ENCODE data around the gene NPBWR2.
"Not testable (repeated sequence)": the region's sequence is repeated elsewhere in the genome, so short reads cannot be mapped to it uniquely, and the experiment has no call there.

Gene NPBWR2

DNA sequence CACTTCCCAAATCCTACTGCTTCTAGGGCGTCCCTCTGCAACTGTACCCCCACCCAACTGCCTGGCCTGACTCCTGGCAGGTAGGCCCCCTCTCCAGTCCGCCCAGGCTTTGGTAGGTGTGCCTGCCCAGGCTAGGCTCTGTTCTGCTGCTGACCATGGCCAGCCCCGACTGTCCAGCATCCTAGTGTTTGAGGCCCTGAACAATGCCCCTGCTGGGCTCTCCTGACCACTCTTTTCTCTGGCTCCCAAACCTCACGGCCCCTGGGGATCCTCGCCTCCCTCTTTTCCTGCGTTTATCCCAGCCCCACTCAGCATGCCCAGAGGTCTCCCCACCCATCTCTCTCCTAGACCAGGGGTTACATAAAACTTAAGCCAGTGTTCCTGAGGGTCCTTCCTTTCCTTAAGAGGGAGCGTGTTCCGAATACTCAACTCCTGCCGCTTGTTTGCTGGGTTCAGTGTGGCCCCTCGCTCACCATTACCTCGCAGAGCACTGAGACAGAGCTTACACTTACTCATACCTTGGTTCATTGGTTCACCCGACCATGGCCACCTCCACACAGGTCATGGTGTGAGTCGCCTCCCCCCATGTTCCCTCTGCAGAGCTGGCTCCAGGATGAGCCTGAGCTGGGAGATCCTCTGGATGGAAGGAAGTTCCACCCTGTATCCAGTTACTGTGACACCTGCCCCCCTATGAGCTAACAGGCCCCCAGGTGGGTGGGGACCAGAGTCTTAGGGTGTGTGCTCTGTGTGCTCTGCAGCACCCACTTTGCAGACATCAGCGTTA lies 35.8 kb upstream of the NPBWR2 start:
- DNase-seq (ENCODE audit: low spot score): no peak

DNA sequence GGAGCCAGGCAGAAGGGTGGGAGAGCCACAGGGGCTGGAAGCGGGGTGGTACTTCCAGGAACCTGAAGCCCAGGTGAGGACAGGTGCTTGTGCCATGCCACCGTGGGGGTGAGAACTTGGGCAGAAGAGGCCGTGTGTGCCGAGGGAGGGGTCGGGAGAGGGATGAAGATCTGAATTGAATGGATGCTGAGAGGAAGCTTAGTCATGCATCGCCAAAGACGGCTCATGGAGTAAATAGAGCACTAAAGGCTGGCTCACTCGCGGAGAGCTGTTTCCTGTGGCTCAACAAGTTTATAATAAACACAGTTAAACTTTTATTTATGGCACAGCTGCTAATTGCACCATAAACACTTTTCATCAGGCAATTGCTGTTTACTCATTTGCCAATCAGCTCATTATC lies 35.2 kb upstream of the NPBWR2 start:
- no peak for DNase-seq (ENCODE audit: low spot score)

DNA sequence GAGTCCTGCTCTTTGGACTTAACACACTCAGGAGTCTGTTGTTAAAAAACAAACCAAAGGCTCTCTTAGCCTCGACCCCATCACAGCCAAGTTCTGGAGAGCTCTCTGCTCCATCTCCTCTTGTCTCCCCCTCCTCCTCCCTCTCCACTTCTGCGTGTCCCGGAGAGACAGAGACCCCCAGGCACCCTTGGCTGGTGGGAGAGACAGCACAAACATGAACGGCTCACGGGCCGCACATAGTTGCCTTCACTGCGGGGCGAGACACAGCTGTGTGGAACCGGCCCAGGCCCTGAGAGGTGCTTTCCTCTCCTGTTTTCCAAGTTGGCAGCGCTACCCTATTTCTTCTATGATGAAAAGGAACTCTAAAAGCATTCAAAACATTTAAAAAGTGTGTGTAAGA lies 33.6 kb upstream of the NPBWR2 start:
- no peak for DNase-seq (ENCODE audit: low spot score)

DNA sequence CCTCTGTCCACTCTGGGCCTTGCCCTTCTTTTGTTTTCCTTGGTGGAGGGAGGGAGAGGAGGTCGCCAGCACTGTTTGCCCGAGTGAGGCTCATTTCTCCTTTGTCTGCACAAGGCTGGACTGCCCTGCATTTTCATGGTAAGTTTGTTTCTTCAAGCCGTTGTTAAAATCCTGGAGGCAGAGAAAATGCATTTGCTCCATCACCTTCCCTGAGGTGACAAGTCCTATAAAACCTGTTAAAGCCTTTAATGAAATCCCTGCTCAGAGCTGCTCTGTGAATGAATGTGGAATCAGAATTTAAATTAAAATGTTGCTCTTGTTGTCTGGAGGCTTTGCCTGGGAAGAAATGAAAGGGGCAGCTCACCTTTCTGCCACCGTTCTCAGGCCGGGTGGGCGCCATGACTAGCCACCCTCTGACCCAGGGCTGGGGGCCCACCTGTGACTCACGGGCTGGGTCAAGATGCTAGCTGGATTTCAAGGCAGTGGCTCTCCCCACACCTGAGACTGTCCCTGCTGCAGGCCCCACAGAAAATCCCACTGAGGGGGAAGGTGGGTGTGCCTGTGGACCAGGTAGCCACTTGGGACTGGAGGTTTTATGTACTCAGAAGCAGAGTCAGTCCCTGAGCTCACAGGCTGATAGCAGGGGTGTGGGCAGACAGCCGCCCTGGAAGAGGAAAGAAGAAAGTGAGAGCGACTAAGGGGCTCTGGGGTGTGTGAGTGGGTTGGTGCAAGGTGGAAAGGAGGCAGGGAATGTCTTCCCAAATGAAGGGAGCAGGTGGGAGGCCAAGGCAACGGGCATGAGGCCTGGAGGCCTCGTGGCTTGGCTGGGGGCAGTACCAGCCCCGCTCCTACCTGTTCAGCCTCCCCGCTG lies 32.9 kb upstream of the NPBWR2 start:
- DNase-seq (ENCODE audit: low spot score): no peak

DNA sequence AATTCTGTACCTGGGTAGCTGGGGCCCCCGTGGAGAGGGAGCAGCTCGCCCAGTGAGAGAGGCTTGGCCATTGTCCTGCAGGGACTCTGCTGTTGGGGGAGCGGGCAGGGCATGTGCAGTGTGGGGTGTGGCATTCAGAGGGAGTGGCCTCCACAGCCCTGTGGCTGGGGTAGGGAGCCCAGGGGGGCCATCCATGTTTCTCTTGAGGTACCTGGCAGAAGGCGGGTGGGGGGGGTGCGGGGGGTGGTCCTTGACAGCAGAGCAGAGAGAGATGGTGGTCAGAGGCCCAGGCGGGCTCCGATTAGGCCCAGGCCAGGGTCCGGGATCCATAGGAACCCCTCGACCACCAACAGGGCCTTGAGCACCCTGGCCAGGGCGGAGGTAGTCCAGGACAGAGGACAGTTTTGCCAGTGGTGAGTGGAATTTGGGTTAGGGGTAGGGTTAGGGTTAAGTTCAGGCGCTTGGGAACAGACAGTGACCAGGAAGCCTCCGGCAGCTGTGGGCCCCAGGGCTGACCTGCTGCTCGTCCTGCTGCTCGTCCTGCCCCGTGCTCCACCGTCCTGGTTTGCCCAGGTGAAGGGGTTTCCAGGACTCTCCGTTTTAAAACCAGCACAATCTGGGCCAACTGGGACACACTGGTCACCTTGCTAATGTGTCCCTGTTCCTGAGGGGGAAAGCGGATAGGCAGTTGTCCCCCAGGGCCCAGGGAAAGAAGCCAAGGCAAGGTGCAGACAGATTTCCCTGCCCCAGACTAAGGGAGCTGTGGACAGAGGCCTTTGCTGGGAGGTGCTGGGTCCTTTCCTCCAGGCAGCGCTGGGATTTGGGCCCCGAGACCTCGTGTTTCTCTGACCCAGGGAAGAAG lies 32.1 kb upstream of the NPBWR2 start:
- DNase-seq (ENCODE audit: low spot score): no peak

DNA sequence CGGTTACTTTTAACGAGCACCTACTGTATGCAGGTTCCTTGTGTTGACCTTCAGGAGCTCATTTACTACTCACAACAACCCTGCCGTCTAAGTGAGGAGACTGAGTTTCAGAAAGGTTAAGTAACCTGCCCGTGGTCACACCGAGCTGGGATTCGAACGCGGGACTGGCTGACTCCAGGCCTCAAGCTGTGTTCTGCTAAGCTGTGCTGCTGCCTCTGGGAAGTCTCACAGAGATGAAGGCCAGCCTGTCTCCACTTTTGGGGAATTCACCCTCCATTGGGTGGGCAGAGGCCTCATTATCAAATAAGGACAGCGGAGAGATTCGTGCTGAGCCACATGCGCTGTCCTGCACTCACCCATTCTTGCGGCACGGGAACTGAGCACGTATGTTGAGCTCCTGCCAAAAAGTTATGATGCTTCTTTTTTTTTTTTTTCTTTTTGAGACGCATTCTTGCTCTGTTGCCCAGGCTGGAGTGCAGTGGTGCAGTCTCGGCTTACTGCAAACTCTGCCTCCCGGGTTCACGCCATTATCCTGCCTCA lies 31.0 kb upstream of the NPBWR2 start:
- DNase-seq (ENCODE audit: low spot score): no peak

DNA sequence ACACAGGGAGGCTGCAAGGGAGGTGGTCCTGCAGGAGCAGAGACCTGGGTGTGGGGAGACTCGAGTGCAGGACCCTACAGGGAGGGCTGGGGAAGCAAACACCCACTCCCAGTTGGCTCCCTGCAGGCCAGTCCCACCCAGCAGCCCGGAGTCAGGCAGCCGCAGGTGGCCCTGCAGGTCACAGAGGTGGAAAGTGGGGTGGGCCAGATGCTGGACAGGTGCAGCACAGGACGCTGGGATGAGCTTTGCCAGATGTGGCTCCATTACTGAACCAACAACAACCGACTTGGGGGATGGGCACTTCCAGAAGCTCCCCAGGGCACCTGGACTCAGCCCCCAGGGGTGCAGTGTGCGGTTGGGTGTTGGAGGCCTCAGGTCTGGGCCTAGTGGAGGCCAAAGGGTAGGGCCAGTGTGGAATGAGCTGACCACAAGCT lies 30.2 kb upstream of the NPBWR2 start:
- DNase-seq (ENCODE audit: low spot score): no peak

DNA sequence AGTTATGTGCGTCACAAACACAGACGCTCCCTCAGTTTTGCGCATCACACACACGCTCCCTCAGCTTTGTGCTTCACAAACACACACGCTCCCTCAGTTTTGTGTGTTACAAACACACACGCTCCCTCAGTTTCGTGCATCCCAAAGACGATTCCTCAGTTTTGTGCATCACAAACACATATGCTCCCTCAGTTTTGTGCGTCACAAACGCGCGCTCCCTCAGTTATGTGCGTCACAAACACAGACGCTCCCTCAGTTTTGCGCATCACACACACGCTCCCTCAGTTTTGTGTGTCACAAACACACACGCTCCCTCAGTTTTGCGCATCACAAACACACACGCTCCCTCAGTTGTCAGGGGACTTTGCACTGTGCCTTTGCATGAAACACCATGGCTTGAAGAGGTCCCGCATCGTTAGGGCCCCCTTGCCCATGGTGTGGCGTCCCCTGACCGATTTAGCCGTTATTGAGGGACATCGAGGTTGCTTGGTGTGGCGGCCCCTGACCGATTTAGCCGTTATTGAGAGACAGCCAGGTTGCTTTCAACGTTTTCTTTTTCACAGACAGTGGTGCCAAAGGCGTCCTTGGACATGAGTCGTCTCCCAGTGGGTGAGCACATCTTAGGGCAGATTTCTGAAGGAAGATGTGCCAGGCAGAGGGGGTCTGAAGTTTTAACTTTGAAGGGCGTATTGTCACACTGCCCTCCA lies 28.8 kb upstream of the NPBWR2 start:
- DNase-seq (ENCODE audit: low spot score): no peak

DNA sequence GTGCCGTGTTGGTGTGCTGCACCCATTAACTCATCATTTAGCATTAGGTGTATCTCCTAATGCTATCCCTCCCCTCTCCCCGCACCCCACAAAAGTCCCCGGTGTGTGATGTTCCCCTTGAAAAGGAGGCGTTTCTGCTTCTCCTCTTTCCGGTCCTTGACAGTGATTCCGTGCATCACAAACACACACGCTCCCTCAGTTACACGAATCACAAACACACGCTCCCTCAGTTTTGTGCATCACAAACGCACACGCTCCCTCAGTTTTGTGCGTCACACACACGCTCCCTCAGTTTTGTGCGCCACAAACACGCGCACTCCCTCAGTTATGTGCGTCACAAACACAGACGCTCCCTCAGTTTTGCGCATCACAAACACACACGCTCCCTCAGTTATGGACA lies 27.4 kb upstream of the NPBWR2 start:
- DNase-seq (ENCODE audit: low spot score): not testable (repeated sequence)

DNA sequence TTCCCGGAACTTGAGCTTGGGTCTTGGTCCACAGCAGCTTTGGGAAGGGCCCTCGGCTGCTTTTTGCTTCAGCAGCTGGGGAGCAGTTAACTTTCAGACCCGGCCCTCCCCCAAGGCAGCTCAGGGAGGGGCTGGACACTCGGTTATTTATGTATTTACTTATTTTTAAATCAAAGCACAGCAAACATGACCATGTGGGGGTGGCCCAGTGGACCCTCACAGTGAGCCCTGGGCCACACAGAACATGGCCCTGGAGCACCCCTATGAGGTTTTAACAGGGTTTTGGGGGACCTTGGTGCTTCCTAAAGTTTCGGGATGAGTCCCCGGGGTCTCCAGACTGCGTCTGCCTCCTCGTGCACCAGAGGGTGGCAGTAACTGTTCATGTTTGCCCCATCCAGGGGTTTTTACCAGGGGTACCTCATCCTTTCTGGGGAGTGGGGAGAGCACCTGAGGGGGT lies 26.6 kb upstream of the NPBWR2 start:
- DNase-seq (ENCODE audit: low spot score): peak; percentile 79

DNA sequence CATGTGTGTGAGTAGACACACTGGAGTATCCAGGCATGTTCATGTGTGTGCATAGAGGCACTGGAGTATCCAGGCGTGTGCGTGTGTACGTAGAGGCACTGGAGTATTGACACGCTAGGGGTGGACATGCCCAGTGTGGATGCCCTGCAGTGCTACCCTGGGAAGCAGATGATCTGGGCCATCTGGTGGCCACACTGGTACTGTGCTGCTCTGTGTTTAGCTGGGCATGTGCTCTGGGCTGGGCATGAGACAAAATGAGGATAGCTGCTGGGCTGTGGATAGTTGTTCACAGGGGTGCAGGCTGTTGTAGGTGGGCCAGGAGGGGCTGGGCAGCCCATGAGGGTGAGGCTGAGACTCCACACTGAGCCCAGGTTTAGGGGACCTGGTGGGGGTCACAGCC lies 24.0 kb upstream of the NPBWR2 start:
- peak; percentile 74 for DNase-seq (ENCODE audit: low spot score)

DNA sequence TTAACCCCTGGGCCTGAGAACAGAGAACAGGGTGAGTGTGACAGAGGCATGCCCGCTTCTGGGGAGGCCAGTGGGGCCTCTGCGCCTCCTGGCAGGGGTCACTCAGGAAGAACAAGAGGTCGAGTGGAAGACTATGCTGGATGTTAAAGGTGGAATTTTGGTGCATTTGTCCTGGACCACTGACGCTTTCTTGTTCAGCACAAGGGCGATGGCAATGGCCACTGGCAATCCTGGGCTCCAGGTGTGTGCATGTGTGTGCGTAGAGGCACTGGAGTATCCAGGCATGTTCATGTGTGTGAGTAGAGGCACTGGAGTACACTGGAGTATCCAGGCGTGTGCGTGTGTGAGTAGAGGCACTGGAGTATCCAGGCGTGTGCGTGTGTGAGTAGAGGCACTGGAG lies 23.5 kb upstream of the NPBWR2 start:
- DNase-seq (ENCODE audit: low spot score): no peak

DNA sequence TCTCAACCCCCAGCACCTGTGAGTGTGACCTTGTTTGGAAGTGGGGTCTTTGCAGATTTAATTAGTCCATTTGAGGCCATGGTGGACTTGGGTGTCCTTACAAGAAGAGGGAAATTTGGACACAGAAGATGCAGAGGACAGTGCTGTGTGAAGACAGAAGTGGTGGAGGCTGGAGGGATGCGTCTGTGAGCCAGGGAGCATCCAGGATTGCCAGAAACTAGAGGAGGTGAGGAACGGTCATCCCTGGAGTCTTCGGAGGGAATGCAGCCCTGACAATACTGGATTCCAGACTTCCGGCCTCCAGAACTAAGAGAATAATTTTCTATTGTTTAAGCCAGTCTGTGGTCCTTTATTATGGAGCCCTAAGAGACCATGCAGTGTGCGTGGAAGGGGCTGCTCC lies 22.9 kb upstream of the NPBWR2 start:
- DNase-seq (ENCODE audit: low spot score): no peak

DNA sequence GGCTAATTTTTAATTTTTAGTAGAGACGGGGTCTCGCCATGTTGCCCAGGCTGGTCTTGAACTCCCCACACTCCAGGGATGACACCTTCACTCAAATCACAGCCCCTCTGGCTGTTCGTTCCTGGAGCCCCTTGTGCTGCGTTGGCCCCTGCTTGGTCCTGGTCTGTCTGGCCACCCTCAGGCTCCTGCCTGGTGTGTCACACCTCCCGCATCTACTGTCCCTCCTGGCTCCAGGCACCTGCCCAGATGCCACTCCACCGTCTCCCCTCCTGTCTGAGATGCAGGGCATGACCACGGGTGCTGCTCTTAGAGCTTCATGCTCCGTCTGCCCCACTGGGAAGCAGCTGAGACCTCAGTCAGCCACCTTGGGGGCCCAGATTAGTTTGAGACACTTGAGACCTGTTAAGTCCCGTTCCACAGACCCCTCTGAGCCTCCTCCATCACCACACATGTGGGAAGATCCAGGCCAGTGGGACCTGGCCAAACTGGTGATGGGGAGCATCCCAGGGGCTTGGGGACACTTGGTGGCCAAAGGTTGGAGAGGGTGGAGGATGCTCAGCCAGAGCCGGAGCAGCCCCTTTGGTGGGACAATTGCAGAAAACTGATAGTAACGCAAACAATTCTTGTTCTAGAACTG lies 21.9 kb upstream of the NPBWR2 start:
- no peak for DNase-seq (ENCODE audit: low spot score)

DNA sequence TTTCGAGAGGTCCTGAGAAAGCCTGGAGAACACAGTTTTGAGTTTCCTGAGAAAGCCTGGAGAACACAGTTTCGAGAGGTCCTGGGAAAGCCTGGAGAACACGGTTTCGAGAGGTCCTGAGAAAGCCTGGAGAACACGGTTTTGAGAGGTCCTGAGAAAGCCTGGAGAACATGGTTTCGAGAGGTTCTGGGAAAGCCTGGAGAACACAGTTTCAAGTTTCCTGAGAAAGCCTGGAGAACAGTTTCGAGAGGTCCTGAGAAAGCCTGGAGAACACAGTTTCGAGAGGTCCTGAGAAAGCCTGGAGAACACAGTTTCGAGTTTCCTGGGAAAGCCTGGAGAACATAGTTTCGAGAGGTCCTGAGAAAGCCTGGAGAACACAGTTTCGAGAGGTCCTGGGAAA lies 16.2 kb upstream of the NPBWR2 start:
- not testable (repeated sequence) for DNase-seq (ENCODE audit: low spot score)

DNA sequence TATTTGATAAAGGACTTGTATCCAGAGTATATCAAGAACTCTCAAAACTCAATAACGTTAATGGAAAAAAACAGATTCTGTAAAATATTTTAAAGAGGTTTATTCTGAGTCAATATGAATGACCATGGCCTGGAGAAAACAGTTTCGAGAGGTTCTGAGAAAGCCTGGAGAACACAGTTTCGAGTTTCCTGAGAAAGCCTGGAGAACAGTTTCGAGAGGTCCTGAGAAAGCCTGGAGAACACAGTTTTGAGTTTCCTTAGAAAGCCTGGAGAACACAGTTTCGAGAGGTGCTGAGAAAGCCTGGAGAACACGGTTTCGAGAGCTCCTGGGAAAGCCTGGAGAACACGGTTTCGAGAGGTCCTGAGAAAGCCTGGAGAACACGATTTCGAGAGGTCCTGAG lies 15.6 kb upstream of the NPBWR2 start:
- DNase-seq (ENCODE audit: low spot score): not testable (repeated sequence)

DNA sequence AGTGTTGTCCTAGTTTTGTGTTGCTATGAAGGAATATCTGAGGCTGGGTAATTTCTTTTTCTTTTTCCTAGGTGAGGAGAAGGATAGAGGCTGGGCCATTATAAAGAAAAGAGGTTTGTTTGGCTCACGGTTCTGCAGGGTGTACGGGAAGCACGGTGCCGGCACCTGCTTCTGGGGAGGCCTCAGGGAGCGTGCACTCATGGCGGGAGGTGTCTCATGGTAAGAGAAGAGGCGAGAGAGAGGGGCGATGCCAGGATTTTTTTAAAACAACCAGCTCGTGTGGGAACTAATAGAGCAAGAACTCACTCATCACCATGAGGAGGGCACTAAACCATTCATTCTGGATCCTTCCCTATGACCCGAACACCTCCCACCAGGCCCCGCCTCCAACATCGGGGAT lies 14.2 kb upstream of the NPBWR2 start:
- DNase-seq (ENCODE audit: low spot score): no peak

DNA sequence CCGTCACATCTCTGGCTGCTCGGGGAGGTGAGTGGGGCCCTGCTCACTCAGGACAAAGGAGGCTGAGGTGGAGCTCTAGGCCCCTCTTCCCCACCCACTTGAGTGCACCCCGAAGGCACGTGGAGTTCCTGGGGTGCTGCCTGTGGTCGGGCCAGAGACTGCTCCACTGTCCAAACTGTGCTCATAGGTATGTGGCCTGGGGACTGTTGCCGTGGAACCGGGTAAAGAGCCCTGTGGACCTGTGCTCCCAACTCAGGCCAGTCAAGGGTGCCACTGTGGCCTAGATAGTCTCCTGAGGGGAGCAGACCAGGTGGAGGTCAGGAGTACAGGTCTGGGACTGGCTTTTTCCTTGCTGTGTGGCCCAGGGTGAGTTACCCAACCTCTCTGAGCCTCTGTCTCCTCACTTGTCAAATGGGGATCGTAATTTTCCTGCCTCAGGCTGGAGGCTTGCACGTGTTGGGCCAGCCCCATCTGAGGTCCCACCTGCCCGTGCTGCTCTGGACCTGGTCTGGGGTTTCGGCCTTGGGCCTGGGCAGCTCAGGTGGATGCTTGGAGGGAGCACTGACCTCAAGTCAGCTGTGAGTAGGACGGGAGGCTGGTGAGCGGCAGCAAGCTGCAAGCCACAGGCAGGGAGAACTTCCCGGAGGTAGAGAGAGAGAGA lies 12.4 kb upstream of the NPBWR2 start:
- DNase-seq (ENCODE audit: low spot score): no peak

DNA sequence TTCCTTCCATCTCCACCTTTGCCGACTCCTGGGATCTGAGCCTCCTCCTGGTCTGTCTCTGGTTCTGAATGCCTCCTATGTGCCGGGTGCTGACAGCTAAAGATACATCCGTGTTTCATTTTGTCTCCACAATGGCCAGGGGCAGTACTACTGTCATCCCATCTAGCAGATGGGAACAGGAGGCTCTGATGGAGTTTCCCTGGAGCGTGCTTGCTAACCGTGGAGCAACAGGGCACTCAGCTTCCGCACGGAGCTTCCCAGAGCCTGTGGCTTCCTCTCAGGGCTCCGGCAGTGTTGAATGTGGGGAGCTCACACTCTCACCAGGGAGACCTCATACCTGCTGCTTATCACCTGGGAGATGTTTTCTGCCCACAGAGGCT lies 11.9 kb upstream of the NPBWR2 start:
- no peak for DNase-seq (ENCODE audit: low spot score)

DNA sequence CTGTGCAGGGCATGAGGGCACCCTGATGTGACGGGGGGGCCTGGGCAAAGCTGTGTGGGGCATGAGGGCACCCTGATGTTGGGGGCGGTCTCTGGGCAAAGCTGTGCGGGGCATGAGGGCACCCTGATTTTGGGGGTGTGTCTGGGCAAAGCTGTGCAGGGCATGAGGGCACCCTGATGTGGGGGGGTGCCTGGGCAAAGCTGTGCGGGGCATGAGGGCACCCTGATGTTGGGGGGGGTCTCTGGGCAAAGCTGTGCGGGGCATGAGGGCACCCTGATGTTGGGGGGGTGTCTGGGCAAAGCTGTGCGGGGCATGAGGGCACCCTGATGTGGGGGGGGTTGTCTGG lies 10.0 kb upstream of the NPBWR2 start:
- not testable (repeated sequence) for DNase-seq (ENCODE audit: low spot score)

All from D341Med (cell line).